Glomerular endothelial cell (primary cell): ENCODE measurements around the gene ERP29. TPM values are rescaled to one million over a fixed set of nuclear protein-coding genes. Genes with fewer than 3 reads are reported as not detected.
"Not testable (repeated sequence)": the region's sequence is repeated elsewhere in the genome, so short reads cannot be mapped to it uniquely, and the experiment has no call there.

Experiments used
- DNase-seq: peaks from one replicate; pipeline ENCODE4 v3.0.0-alpha.2; 2011; ENCODE audit warnings: low read depth, low spot score; ENCODE audit errors: extremely low read depth
- total RNA-seq: library from RNA; depleted of rRNA; stranded (reverse); fragments of >200 nt; gene quantifications from 2 replicates; pipeline ENCODE4 v1.2.3, GENCODE V29; 2015

Gene ERP29
- total RNA-seq = 56.3 and 57.6 TPM in 2 replicates

- peak; percentile 72 for DNase-seq
Observed at GRCh38 chr12:112012775-112013600, at the start of gene ERP29, which contains the start of gene TMEM116. Gene ERP29, plus strand, starts transcription at chr12:112013426. Its CDS starts 40 bp downstream, at chr12:112013466. Gene TMEM116, minus strand, starts transcription at chr12:112013165. Its CDS starts 7,895 bp downstream, at chr12:112005270.

GRCh38 chr12:111964935-111965334, 48.3 kb upstream of the ERP29 start:
- DNase-seq = no peak

GRCh38 chr12:111971800-111972199, 41.4 kb upstream of the ERP29 start:
- no peak for DNase-seq

GRCh38 chr12:111975161-111975931, 37.9 kb upstream of the ERP29 start:
- no peak for DNase-seq

- no peak for DNase-seq
Observed at GRCh38 chr12:111976291-111976690, 36.9 kb upstream of the ERP29 start.

- DNase-seq = no peak
Observed at GRCh38 chr12:111976860-111977259, 36.4 kb upstream of the ERP29 start.

GRCh38 chr12:111978545-111978944, 34.7 kb upstream of the ERP29 start:
- no peak for DNase-seq

GRCh38 chr12:111980598-111980997, 32.6 kb upstream of the ERP29 start:
- no peak for DNase-seq

GRCh38 chr12:111981987-111982386, 31.2 kb upstream of the ERP29 start:
- no peak for DNase-seq

GRCh38 chr12:111984820-111985219, 28.4 kb upstream of the ERP29 start:
- no peak for DNase-seq

- DNase-seq = no peak
Observed at GRCh38 chr12:111991535-111991934, 21.7 kb upstream of the ERP29 start.

GRCh38 chr12:111991946-111992345, 21.3 kb upstream of the ERP29 start:
- no peak for DNase-seq

- DNase-seq = no peak
Observed at GRCh38 chr12:111992464-111992863, 20.8 kb upstream of the ERP29 start.

GRCh38 chr12:111993292-111994150, 19.7 kb upstream of the ERP29 start:
- DNase-seq = no peak

- DNase-seq = not testable (repeated sequence)
Observed at GRCh38 chr12:111994211-111995111, 18.8 kb upstream of the ERP29 start.

- DNase-seq = no peak
Observed at GRCh38 chr12:111995782-111996480, 17.3 kb upstream of the ERP29 start.

GRCh38 chr12:111997300-111997699, 15.9 kb upstream of the ERP29 start:
- no peak for DNase-seq

- DNase-seq = no peak
Observed at GRCh38 chr12:111998015-111998414, 15.2 kb upstream of the ERP29 start.

- not testable (repeated sequence) for DNase-seq
Observed at GRCh38 chr12:111999129-111999528, 14.1 kb upstream of the ERP29 start.
